Hematopoietic multipotent progenitor cell treated with erythropoietin and hydrocortisone succinate and interleukin-3 and kit ligand, for 4 days (in vitro differentiated cells): ENCODE results near the gene CDC42EP2.
"Not testable (repeated sequence)": the region's sequence is repeated elsewhere in the genome, so short reads cannot be mapped to it uniquely, and the experiment has no call there.

Experiments used
- DNase-seq: peaks from one replicate; pipeline ENCODE4 v3.0.0-alpha.2; 2015

CDC42EP2 gene

DNA sequence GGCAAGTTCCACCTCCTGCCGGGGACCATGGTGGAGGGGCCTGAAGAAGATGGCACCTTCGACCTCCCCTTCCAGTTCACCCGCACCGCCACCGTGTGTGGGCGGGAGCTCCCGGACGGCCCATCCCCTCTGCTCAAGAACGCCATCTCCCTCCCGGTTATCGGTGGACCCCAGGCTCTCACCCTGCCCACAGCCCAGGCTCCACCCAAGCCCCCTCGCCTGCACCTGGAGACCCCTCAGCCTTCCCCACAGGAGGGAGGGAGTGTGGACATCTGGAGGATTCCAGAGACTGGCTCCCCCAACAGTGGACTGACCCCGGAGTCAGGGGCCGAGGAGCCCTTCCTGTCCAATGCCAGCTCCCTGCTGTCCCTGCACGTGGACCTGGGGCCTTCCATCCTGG, 6.4 kb downstream of the CDC42EP2 start:
- DNase-seq: no peak

DNA sequence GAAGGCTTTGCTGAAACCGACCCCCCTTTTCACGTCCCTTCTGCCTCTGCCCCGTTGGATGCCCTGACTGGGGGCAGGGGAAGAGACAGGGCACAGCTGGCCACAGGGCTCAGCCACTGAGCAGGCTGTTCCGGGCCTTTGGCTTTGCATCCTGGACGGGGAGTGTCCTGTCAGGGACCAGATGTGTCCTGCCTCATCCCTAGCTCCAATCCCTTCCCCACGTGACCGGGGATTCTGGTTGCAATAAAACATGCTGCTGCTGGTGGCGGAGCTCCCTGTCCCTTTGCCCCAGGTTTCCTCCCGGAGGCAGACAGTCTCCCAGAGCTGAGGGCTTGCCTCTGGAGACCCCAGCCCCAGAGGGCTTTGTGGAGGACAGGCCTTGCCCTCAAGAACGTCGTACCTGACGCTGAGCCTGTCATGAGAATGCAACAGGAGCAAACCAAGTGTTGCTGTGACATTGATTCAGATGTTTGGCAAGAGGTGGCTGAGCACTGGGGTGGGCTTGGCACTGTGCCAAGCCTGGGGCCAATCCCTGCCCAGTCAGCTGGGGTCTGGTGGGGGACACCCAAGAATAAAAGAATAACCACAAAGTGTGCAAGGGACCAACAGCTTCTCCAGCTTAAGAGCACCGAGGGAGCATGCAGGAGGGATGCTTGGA, 7.3 kb downstream of the CDC42EP2 start:
- DNase-seq: no peak

DNA sequence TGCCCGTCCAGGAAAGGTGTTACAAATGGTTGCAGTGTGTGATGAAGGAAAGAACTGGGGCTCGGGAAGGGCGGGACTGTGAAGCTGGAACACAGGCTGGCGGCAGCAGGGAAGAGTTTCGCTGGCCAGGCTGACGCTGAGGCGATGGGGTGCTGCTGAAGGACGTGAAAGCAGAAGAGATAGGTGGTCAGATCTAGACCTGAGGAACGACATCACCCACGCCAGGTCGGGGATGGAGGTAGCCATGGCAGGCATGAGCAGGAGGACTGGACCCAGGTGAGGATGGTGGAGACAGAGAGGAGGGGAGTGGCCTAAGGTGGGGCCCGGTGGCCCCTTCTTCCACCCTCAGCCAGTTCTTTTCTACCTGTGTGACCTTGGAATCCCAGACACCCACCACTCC, 9.1 kb downstream of the CDC42EP2 start:
- DNase-seq: no peak

DNA sequence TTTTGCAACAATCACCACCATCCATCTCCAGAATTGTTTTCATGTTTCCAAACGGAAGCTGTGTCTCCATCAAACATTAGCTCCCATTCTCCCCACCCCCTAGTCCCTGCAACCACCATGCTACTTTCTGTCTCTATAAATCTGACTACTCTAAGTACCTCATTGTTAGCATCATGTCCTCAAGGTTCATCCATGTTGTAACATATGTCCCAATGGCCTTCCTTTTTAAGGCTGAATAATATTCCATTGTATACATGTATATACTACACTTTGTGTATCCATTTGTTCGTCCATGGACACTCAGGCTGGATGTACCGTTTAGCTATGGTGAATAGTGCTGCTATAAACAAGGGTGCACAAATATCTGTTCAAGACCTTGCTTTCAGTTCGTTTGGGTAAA, 10.8 kb downstream of the CDC42EP2 start:
- no peak for DNase-seq

DNA sequence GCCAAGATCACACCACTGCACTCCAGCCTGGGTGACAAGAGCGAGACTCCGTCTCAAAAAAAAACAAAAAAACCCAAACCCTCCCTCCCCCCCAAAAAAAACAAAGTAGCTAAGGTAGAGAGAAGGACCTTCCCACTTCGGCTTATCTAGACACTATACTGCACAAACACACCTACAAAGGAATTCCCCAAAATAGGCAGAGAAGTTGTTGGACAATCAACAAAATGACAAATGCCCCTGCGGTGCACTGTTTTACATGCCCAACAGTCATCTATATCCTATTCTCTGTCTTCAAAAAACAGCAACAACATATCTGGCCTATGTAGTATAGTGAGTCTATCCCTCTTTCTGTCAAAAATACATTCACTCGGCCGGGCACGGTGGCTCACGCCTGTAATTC, 12.4 kb downstream of the CDC42EP2 start:
- no peak for DNase-seq

DNA sequence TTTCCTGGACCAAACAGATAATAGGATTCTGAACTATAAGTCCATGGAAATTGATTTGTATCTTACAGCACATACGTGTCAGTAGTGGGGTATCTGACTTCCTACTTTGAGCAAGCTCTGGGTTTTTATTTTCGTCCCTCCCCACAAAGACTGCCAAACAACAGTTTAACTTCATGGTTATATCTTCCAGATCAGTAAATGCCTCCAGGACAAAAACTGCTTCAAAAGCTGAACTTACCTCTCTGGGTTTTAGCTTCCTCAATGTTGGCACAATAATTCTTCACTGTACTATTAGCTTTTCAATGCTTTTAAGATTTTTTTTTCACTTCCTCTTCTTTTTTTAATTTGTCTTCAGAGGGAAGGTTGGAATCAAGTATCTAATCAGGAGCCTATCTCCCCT, 14.8 kb downstream of the CDC42EP2 start:
- no peak for DNase-seq

DNA sequence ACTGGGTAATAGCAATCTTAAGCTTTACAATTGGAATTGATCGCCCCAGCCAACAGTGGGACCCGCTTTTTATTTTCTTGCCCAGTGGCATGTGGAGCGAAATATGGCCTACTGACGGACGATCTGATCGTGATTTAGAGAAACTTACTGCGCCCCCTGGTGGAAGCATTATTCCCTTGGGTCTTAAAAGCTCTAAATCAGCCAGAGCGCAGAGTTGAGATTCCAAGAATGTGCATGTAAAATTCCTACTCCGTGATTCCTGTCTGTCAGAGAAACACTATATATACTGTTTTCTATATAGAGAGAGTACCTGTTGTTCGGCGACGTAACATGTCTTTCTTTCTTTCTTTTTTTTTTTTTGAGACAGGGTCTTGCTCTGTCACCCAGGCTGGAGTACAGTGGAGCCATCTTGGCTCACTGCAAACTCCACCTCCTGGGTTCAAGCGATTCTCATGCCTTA, 15.3 kb downstream of the CDC42EP2 start:
- peak; percentile 97 for DNase-seq

DNA sequence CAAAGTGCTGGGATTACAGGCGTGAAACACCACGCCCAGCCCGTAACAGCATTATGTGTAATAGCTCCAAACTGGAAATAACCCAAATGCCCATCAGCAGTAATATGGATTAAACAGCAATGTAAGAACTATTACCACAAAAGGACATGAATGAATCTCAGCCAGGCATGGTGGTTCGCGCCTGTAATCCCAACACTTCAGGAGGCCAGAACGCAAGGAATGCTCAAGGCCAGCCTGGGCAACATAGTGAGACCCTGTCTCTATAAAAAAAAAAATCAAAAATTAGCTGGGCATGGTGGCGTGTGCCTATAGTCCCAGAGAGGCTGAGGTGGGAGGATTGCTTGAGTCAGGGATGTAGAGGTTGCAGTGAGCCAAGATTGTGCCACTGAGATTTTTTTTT, 15.9 kb downstream of the CDC42EP2 start:
- DNase-seq: no peak

DNA sequence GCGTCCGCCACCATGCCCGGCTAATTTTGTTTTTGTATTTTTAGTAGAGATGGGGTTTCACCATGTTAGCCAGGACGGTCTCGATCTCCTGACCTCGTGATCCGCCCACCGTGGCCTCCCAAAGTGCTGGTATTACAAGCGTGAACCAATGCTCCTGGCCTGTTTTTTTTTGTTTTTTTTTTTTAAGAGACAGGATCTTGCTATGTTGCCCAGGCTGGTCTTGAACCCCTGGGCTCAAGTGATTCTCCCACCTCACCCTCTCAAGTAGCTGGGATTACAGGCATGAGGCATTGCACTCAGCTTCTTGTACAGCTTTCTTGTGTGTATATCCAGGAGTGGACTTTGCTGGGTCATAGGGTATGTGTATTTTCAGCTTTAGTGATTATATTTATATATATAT, 17.9 kb downstream of the CDC42EP2 start:
- not testable (repeated sequence) for DNase-seq

DNA sequence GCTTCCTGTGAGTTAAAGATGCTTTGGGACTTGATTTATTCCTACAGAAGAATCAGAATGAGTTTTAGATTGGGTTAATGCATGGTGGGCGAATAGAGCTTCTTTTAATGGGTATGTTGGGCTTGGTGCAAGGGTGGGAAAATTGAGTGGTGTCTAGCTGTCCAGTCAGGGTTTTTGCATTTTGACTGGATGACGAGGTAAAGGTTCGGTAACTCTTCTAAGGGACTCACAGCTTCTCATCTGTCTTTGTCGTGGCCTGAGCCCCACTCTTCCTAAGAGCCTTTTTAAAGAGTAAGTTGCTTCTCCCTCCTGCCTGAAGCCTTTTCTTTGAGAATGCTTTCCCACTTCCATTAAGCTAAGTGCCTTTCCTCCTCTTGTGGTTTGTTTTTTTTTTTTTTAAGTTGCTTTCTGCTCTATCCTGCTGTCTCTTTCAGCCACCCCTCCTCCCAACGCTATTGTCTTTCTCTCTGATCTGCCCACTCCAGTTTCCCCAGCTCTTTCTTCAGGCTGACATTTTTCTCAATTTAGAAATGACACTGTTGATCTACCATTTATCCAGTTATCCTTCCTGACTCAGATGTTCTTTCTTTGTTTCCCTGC, 20.1 kb downstream of the CDC42EP2 start:
- no peak for DNase-seq

DNA sequence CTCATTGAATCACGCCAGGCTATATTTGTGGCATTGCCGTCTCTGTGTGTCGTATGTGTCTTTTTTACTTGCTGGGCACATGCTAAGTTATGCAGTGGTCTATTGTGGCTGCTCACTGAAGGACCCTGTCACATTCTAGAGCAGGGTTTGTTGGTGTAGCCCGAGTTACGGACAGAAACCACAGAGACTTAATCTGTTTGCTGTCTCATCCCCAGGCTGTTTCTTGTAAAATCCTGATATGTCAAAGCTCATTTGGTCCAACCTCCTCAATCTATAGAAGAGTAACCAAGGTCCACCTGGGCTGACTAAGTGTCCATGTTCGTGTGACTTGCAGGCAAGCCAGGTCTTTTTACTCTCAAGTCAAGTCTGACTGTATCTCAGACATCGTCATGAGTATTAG, 24.0 kb downstream of the CDC42EP2 start:
- DNase-seq: peak; percentile 58

DNA sequence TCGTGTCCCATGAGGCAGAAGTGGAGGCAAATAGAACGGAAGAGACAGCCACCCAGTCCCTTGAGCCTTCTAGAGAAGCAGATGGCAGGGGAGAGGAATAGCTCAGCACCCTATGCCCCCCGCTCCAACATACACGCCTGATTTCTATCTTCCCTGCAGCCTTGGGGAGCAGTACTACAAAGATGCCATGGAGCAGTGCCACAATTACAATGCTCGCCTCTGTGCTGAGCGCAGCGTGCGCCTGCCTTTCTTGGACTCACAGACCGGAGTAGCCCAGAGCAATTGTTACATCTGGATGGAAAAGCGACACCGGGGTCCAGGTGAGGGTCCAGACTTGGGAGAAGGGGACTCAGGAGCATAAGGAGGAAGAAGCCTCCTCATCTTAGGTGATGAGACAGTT, 25.6 kb downstream of the CDC42EP2 start:
- no peak for DNase-seq

DNA sequence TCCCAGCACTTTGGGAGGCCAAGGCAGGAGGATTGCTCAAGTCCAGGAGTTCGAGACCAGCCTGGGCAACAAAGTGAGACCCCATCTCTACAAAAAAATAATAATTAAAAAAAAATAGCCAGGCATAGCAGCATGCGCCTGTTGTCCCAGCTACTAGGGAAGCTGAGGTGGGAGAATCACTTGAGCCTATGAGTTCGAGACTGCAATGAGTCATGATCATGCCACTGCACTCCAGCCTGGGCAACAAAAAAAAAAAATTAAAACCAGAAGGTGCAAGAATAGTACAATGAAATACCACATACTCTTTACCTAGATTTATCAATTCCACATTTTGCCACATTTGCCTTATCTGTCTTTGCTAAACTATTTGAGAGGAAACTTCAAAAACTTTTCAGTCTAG, 27.2 kb downstream of the CDC42EP2 start:
- DNase-seq: no peak

DNA sequence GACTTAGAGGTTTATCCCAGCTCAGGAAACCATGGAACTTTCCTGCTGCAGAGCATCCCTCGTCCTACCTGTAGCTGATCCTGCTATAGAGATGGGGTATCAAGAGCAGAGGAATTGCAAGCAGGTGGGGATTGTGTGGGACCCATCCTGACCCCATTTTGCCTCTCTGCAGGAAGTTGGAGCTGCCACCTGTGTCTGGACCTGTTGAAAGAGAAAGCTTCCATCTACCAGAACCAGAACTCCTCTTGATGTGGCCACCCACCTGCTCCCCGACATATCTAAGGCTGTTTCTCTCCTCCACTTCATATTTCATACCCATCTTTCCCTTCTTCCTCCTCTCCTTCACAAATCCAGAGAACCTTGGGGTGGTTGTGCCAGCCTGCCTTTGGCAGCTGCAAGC, 36.8 kb downstream of the CDC42EP2 start:
- no peak for DNase-seq

DNA sequence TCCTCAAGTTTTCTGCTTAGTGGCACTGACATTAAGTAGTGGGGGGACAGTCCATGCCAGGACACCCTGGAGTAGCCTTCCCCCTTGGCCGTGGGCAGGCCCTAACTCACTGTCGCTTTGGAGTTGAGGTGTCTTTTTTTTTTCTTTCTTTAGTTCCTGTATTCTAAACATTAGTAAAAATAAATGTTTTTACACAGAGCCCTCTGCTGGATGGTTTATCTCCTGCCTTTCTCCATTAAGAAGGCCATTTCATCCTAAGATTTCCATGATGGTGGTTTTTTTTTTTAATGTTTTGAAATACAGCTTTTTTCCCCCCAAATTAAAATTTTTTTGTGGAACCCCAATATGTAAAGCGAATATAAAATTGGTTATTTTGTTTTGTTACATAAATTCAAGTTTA, 38.1 kb downstream of the CDC42EP2 start:
- peak; percentile 73 for DNase-seq

DNA sequence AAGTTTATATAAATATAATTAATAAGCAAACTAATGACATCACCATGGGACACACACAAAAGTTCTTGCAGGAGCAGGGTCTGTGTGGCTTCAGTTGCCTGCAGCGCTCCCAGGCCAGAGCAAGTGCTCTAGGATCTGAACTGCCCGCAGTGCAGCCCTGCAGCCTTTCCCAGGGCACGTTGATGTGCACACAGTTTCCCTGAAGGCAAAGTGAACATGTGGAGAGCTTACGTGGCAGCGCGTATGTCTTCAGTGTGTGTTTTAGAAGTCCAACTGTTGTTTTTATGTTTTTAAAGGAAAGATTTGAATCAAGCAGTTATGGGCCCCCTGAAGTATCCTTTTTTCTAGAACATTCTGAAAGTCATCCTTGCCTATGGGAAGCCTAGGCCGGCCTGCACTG, 38.7 kb downstream of the CDC42EP2 start:
- no peak for DNase-seq

DNA sequence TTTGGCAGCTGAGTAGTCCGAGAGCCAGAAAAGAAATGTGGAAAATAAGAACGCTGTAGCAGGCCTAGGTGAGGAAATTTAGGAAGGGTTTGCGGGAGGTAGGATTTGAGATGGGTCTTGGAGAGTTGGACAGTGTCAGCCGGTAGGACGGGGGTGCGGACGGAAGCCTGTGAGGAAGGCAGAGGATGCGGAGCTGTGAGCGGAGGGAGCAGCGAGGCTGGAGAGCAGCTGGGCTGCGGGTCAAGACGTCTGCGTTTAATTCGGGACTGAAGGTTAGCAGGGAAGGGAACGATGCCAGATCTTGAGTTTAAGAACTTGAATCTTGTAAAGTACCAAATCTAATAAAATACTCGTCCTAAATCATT, 39.2 kb downstream of the CDC42EP2 start:
- DNase-seq: no peak

DNA sequence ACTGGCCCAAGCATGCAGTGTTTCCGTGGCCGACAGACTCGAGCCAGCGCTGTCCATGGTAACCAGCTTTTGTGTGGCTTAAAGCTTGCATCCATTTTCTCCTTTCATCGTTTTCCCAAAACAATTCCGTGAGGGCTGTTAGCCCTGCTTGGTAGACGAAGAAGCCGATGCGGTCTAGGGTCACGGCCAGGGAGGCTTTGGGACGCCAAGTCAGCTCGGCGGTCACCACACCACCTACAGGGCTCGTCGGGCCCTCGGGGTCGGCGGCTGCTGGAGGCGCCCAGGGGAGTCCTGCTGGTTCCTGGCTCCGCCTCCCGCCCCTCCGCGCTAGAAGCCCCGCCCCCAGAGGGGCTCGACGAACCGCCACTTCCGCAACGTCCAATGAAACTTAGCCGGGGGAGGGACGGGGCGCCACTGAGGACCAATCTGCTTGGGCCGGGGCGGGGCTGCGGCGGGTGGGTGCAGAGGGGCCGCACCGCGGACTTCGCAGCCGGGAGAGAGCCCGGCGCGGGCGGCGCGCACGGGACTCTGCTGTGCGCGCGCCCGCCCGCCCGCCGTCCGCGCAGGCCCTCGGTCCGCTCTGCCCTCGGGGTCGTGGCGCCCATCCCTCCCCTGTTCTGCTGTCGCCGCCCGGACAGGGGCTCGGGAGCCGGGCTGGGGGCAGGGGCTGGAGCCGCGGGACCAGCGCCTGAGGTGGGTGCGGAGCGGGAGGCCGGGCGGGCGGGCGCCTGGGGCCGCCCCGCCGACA, 39.8 kb downstream of the CDC42EP2 start, which contains the start of gene TIGD3:
TIGD3 (plus strand) TSS at position 487 of the 748 bp plus-strand sequence. CDS start 1,058 bp downstream, outside the sequence.
- DNase-seq: peak; percentile 99

DNA sequence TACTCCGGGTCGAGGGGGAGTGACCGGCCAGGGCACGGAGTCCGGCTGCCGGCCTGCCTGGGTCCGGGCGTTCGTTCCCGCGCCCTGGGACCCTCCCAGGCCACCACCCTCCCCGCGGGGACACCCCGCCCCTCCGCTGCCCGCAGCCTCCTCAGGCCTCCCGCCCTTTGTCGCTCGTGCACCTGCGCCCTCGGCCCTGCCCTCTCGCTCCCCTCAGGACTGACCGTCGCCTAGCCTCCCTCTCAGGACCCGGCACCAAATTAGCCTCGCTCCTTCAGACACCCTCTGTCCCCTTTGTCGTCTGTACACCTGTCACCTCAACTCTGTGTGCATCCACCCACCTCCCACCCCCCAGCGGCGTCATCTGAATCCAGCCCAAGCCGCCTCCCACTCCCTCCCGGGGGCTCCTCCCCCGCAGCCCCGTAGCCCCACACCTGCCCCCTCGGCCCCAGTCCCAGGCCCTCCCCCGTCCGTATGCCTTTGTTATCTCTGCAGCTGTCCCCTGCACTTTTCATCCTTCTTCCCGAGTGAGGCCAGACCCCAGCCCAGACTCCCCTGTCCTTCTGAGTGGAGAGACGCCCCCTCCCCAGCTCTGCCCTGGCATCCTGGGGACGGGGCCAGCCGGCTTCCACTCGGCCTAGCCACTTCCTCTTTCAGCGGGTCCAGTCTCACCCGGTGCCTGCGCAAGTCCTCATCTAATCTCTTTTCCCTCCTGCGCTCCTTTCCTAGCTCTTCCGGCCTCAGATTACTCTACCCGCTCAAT, 40.5 kb downstream of the CDC42EP2 start:
- DNase-seq: peak; percentile 86

DNA sequence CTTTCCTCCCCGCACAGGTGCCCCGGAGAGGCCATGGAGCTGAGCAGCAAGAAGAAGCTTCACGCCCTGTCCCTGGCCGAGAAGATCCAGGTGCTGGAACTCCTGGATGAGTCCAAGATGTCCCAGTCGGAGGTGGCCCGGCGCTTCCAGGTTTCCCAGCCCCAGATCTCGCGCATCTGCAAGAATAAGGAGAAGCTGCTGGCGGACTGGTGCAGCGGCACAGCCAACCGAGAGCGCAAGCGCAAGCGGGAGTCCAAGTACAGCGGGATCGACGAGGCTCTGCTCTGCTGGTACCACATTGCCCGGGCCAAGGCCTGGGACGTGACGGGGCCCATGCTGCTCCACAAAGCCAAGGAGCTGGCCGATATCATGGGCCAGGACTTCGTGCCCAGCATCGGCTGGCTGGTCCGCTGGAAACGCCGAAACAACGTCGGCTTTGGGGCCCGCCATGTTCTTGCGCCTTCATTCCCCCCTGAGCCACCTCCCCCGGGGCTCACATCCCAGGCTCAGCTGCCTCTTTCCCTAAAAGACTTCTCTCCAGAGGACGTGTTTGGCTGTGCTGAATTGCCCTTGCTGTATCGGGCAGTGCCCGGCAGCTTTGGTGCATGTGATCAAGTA, 41.2 kb downstream of the CDC42EP2 start:
- DNase-seq: no peak

DNA sequence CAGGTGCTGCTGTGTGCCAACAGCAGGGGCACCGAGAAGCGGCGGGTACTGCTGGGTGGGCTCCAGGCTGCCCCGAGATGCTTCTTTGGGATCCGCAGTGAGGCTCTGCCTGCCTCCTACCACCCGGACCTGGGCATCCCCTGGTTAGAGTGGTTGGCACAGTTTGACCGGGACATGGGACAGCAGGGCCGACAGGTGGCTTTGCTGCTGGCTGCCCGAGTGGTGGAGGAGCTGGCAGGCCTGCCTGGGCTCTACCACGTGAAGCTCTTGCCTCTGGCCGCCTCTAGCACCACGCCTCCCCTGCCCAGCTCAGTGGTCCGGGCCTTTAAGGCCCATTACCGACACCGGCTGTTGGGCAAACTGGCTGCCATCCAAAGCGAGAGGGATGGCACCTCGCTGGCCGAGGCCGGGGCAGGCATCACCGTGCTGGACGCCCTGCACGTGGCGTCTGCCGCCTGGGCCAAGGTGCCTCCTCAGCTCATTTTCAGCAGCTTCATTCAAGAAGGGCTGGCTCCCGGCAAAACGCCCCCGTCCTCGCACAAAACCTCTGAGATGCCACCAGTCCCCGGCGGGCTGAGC, 41.8 kb downstream of the CDC42EP2 start:
- no peak for DNase-seq

DNA sequence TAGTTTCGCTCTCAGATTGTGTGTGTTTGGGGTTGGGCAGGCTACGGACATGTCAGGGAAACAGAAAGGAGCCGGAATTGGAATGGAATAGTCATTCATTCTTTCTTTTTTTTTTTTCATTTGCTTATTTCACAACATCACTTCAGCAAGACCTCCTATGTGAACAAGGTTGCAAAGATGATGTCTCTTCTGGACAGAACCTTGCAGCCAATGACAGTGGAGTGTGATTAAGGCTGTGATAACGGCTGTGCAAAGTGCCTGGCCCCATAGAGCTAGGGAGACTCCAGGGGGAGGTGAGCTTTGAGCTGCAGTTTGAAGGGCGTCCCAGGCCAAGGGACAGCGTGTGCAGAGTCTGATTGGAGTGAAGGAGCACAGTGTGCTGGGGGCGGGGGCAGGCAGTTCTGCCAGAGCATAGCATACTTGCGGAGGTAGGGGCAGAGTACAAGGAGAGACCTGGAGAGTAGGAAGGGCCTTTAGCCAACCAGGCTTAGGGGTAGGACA, 43.2 kb downstream of the CDC42EP2 start:
- no peak for DNase-seq
